Loucy (cell line): ENCODE data around the gene SMC6.

Source experiments
- H2AFZ ChIP-seq: fragments of 200-600 bp; sonication (generic); 2 replicates; pipeline ENCODE4 v1.6.0; 2016; ENCODE audit warnings: antibody characterized with exemption, mild to moderate bottlenecking, low read length, moderate library complexity
- H3F3A ChIP-seq: fragments of 200-600 bp; 2 replicates; pipeline ENCODE4 v1.6.0; 2016; ENCODE audit warnings: antibody characterized with exemption, low read depth, mild to moderate bottlenecking
- H3K27me3 ChIP-seq: fragments of 200-600 bp; sonication (generic); 2 replicates; pipeline ENCODE4 v1.6.1; 2014; ENCODE audit warnings: low read length, mild to moderate bottlenecking; ENCODE audit not compliant: insufficient read depth, poor library complexity, severe bottlenecking
- H3K36me3 ChIP-seq: fragments of 200-600 bp; sonication (generic); 2 replicates; pipeline ENCODE4 v1.6.1; 2016; ENCODE audit warnings: low read length; ENCODE audit not compliant: insufficient read depth
- H3K4me1 ChIP-seq: fragments of 200-600 bp; sonication (generic); 2 replicates; pipeline ENCODE4 v1.5.1; 2014; ENCODE audit warnings: low read length, mild to moderate bottlenecking; ENCODE audit not compliant: insufficient read depth, poor library complexity, severe bottlenecking
- H3K4me2 ChIP-seq: fragments of 200-600 bp; sonication (generic); 2 replicates; pipeline ENCODE4 v1.6.0; 2014; ENCODE audit warnings: antibody characterized with exemption, low read length, low read depth, mild to moderate bottlenecking; ENCODE audit not compliant: poor library complexity, severe bottlenecking
- H3K4me3 ChIP-seq: fragments of 200-600 bp; sonication (generic); 2 replicates; pipeline ENCODE4 v1.5.1; 2014; ENCODE audit warnings: low read length, mild to moderate bottlenecking, mixed read lengths; ENCODE audit not compliant: poor library complexity, severe bottlenecking
- H3K79me2 ChIP-seq: fragments of 200-600 bp; sonication (generic); 2 replicates; pipeline ENCODE4 v1.6.1; 2014; ENCODE audit warnings: low read length; ENCODE audit not compliant: insufficient read depth
- H3K9ac ChIP-seq: fragments of 200-600 bp; sonication (generic); 2 replicates; pipeline ENCODE4 v1.6.0; 2014; ENCODE audit warnings: mild to moderate bottlenecking, low read depth, low read length, moderate library complexity; ENCODE audit not compliant: poor library complexity, severe bottlenecking
- H3K9me2 ChIP-seq: fragments of 200-600 bp; sonication (generic); replicated peaks from 2 replicates; pipeline ENCODE4 v1.6.1; 2016; ENCODE audit warnings: low read depth, low read length, mixed read lengths
- H3K9me3 ChIP-seq: fragments of 200-600 bp; sonication (generic); 2 replicates; pipeline ENCODE4 v1.6.1; 2014; ENCODE audit warnings: mild to moderate bottlenecking, antibody characterized with exemption, low read length, low read depth; ENCODE audit not compliant: insufficient read depth
- H4K20me1 ChIP-seq: fragments of 200-600 bp; sonication (generic); 2 replicates; pipeline ENCODE4 v1.6.0; 2014; ENCODE audit warnings: antibody characterized with exemption, low read length, mild to moderate bottlenecking; ENCODE audit not compliant: insufficient read depth, poor library complexity, severe bottlenecking
- CTCF ChIP-seq: fragments of 200-600 bp; sonication (generic); conservative IDR thresholded peaks from 2 replicates; pipeline ENCODE4 v1.5.1; 2014; ENCODE audit warnings: mild to moderate bottlenecking, antibody characterized with exemption, low read length
- EZH2phosphoT487 ChIP-seq: fragments of 200-600 bp; IDR thresholded peaks from 2 replicates; pipeline ENCODE4 v1.6.1; 2018; ENCODE audit warnings: antibody characterized with exemption, mild to moderate bottlenecking, moderate library complexity, borderline replicate concordance

SMC6 gene

GRCh38 chr2:17762451-17762850 is 8.8 kb upstream of the SMC6 start:
- Histone ChIP-seq H3K9me2 (no peaks in the 10 kb centered on the region), H2AFZ (no peak overlapping the region), H3K36me3 (peaks cover 23% of the 10 kb centered on the region), H3K4me2 (no peak overlapping the region), H4K20me1 (peaks cover 13% of the 10 kb centered on the region), H3K79me2 (peaks cover 28% of the 10 kb centered on the region), H3K9ac (no peak overlapping the region), H3K4me3 (no peak overlapping the region), H3K27me3 (no peaks in the 10 kb centered on the region), H3K4me1 (peaks cover 15% of the 10 kb centered on the region), H3K9me3 (no peaks in the 10 kb centered on the region), H3F3A (peaks cover 2% of the 10 kb centered on the region; the same call in 1 of the 2 replicates)
- no peak for TF ChIP-seq EZH2phosphoT487
- no peak for TF ChIP-seq CTCF

- H3K36me3 ChIP-seq: peaks cover 5% of the 10 kb centered on the region; the same call in 1 of the 2 replicates
These were observed 6.2 kb upstream of the SMC6 start for GRCh38 chr2:17759805-17760204.

GRCh38 chr2:17758118-17758517 is 4.5 kb upstream of the SMC6 start:
- Histone ChIP-seq H2AFZ (no peak overlapping the region), H3K36me3 (0 out of 2 replicates have a peak, but pooled peaks cover 5% of the 10 kb centered on the region), H3K79me2 (peaks cover 64% of the 10 kb centered on the region)

More at GRCh38 chr2:17759805-17760204, 6.2 kb upstream of the SMC6 start:
- TF ChIP-seq CTCF (no peak), EZH2phosphoT487 (no peak)
- Histone ChIP-seq H3K9me3 (no peaks in the 10 kb centered on the region), H3K27me3 (no peaks in the 10 kb centered on the region), H3K4me2 (peak overlapping the region; percentile 94), H3K9ac (no peak overlapping the region), H3K4me1 (peaks cover 39% of the 10 kb centered on the region), H3K9me2 (no peaks in the 10 kb centered on the region), H2AFZ (no peak overlapping the region), H3K79me2 (peaks cover 54% of the 10 kb centered on the region), H3F3A (peaks cover 2% of the 10 kb centered on the region; the same call in 1 of the 2 replicates), H3K4me3 (no peak overlapping the region), H4K20me1 (peaks cover 39% of the 10 kb centered on the region)

More at GRCh38 chr2:17758118-17758517, 4.5 kb upstream of the SMC6 start:
- H3K9me2 ChIP-seq: no peaks in the 10 kb centered on the region
- H3K27me3 ChIP-seq: no peaks in the 10 kb centered on the region
- peaks cover 2% of the 10 kb centered on the region; the same call in 1 of the 2 replicates for H3F3A ChIP-seq
- peak overlapping the region; percentile 94 for H3K4me2 ChIP-seq
- H3K4me3 ChIP-seq: peak overlapping the region; percentile 98
- H3K9ac ChIP-seq: peak overlapping the region; percentile 62
- TF ChIP-seq EZH2phosphoT487 (no peak), CTCF (no peak)
- no peaks in the 10 kb centered on the region for H3K9me3 ChIP-seq
- peaks cover 42% of the 10 kb centered on the region for H4K20me1 ChIP-seq
- H3K4me1 ChIP-seq: peaks cover 44% of the 10 kb centered on the region
